HepG2 (cell line): ENCODE results near the gene MYO7B. TPM values are rescaled to one million over a fixed set of nuclear protein-coding genes. Genes with fewer than 3 reads are reported as not detected.

Experiments used
- ATAC-seq: fragments of 200-7000 bp; cut with Tn5 transposase; 3 replicates; pipeline ENCODE4 v1.9.1; 2020; ENCODE audit warnings: mild to moderate bottlenecking, moderate library complexity
- BruUV-seq: library from RNA; stranded (reverse); fragments of 400-500 nt; replicated peaks from 2 replicates; lab custom pipeline; 2021; lab: Mats Ljungman, UMichigan
- CTCF ChIA-PET: fragments of 300-600 bp; formaldehyde crosslinking; extraction: SDS; loops from one replicate; lab custom pipeline; 2021; ENCODE audit warnings: low total read pairs, inconsistent platforms, low intra/inter-chr PET ratio; lab: Yijun Ruan, JAX
- POLR2A ChIA-PET: fragments of 350-600 bp; sonication (Branson Sonifier 250); formaldehyde crosslinking; loops from one replicate; lab custom pipeline; 2020; ENCODE audit warnings: antibody characterized with exemption, inconsistent platforms; lab: Yijun Ruan, JAX
- DNase-seq: peaks from one replicate; pipeline ENCODE4 v3.0.0-alpha.2; 2015; ENCODE audit warnings: low spot score
- FAIRE-seq: peaks from 3 replicates; lab custom pipeline; 2011; peaks lifted over from hg19 to GRCh38; lab: Jason Lieb, UNC
- H2AFZ ChIP-seq: one replicate; pipeline ENCODE4 v1.6.1; 2011; ENCODE audit warnings: low read length, inconsistent platforms
- H3K27ac ChIP-seq: fragments of 300-600 bp; 3 replicates; pipeline ENCODE4 v1.8.0; 2011; ENCODE audit warnings: mixed run types, mild to moderate bottlenecking, mixed read lengths, low read length, inconsistent platforms; ENCODE audit not compliant: insufficient read depth; ENCODE audit errors: extremely low read length
- H3K27me3 ChIP-seq, 2 experiments: fragments of 200-600 bp in 1 of 2; 2 replicates in 1 of 2; 3 replicates in 1 of 2; pipeline versions ENCODE4 v1.6.0 to v1.8.0; 2011; ENCODE audit warnings: low read length in 2 of 2, mild to moderate bottlenecking in 2 of 2, moderate library complexity in 2 of 2, inconsistent platforms in 1 of 2; ENCODE audit not compliant: insufficient read depth in 2 of 2, control insufficient read depth in 1 of 2
- H3K36me3 ChIP-seq, 2 experiments: fragments of 200-600 bp in 1 of 2; replicated peaks in 1 of 2; 2 replicates in 1 of 2; 3 replicates in 1 of 2; pipeline versions ENCODE4 v1.5.1 to v1.8.0; 2011; ENCODE audit warnings: low read length in 2 of 2, inconsistent platforms in 1 of 2; ENCODE audit not compliant: insufficient read depth in 2 of 2, control insufficient read depth in 1 of 2
- H3K4me1 ChIP-seq: 2 replicates; pipeline ENCODE4 v1.5.1; 2012; ENCODE audit warnings: low read length, inconsistent platforms; ENCODE audit not compliant: insufficient read depth
- H3K4me2 ChIP-seq: 2 replicates; pipeline ENCODE4 v1.6.0; 2011; ENCODE audit warnings: low read depth, low read length, inconsistent platforms
- H3K4me3 ChIP-seq, 3 experiments: fragments of 200-600 bp in 1 of 3; sonication (generic), shearing (Covaris generic) in 1 of 3; replicated peaks in 1 of 3; 2 replicates each; pipeline ENCODE4 v1.5.1; 2011 to 2016; ENCODE audit warnings: low read length in 3 of 3, inconsistent platforms in 2 of 3, low read depth in 2 of 3, mild to moderate bottlenecking in 2 of 3, control low read depth in 1 of 3, mixed read lengths in 1 of 3; ENCODE audit not compliant: insufficient read depth in 1 of 3
- H3K79me2 ChIP-seq: one replicate; pipeline ENCODE4 v1.6.1; 2011; ENCODE audit warnings: low read length, inconsistent platforms; ENCODE audit not compliant: insufficient read depth
- H3K9ac ChIP-seq: 2 replicates; pipeline ENCODE4 v1.6.0; 2011; ENCODE audit warnings: mild to moderate bottlenecking, low read depth, low read length, inconsistent platforms; ENCODE audit not compliant: insufficient read depth
- H3K9me3 ChIP-seq: 2 replicates; pipeline ENCODE4 v1.5.1; 2012; ENCODE audit warnings: mild to moderate bottlenecking, low read length
- H4K20me1 ChIP-seq: 2 replicates; pipeline ENCODE4 v1.6.0; 2011; ENCODE audit warnings: inconsistent platforms, mild to moderate bottlenecking, low read length, moderate library complexity; ENCODE audit not compliant: insufficient read depth
- CSRNP1 ChIP-seq: sonication (generic); formaldehyde crosslinking; IDR thresholded peaks from 2 replicates; pipeline ENCODE4 v1.8.1; 2023; ENCODE audit warnings: mild to moderate bottlenecking, missing genetic modification reagents
- EED ChIP-seq: sonication (generic); formaldehyde crosslinking; IDR thresholded peaks from 2 replicates; pipeline ENCODE4 v1.5.0; 2020; ENCODE audit warnings: mild to moderate bottlenecking, missing genetic modification reagents
- FLYWCH1 ChIP-seq: sonication (generic); formaldehyde crosslinking; IDR thresholded peaks from 2 replicates; pipeline ENCODE4 v1.8.1; 2023; ENCODE audit warnings: mild to moderate bottlenecking, missing genetic modification reagents
- GABPB1 ChIP-seq: IDR thresholded peaks from 2 replicates; pipeline ENCODE4 v1.6.1; 2016; ENCODE audit warnings: mild to moderate bottlenecking, missing genetic modification reagents, moderate library complexity, missing compliant biosample characterization
- NR0B2 ChIP-seq: sonication (generic); formaldehyde crosslinking; IDR thresholded peaks from 2 replicates; pipeline ENCODE4 v1.4.0; 2020; ENCODE audit warnings: mild to moderate bottlenecking, missing genetic modification reagents
- PCBP2 ChIP-seq: fragments of 200-400 bp; formaldehyde crosslinking; optimal IDR thresholded peaks from 2 replicates; pipeline ENCODE3; 2018; ENCODE audit warnings: low read length, low read depth; ENCODE audit not compliant: poor library complexity, severe bottlenecking
- POGZ ChIP-seq: sonication (generic); formaldehyde crosslinking; IDR thresholded peaks from 2 replicates; pipeline ENCODE4 v1.4.0; 2020; ENCODE audit warnings: mild to moderate bottlenecking, missing genetic modification reagents
- REL ChIP-seq: sonication (generic); formaldehyde crosslinking; conservative IDR thresholded peaks from 2 replicates; pipeline ENCODE4 v1.8.0; 2022; ENCODE audit warnings: mild to moderate bottlenecking, missing genetic modification reagents, moderate library complexity
- ZFY ChIP-seq: sonication (generic); formaldehyde crosslinking; IDR thresholded peaks from 2 replicates; pipeline ENCODE4 v1.4.0; 2020; ENCODE audit warnings: missing genetic modification reagents
- ZNF33A ChIP-seq: sonication (generic); formaldehyde crosslinking; IDR thresholded peaks from 2 replicates; pipeline ENCODE4 v1.5.1; 2020; ENCODE audit warnings: missing genetic modification reagents, mild to moderate bottlenecking, moderate library complexity, borderline replicate concordance
- ZNF558 ChIP-seq: sonication (generic); formaldehyde crosslinking; IDR thresholded peaks from 2 replicates; pipeline ENCODE4 v1.9.0; 2022; ENCODE audit warnings: mild to moderate bottlenecking, missing genetic modification reagents, borderline replicate concordance
- ZNF598 ChIP-seq: sonication (generic); formaldehyde crosslinking; IDR thresholded peaks from 2 replicates; pipeline ENCODE4 v1.5.1; 2020; ENCODE audit warnings: mild to moderate bottlenecking, missing genetic modification reagents, borderline replicate concordance
- ZNF619 ChIP-seq: sonication (generic); formaldehyde crosslinking; IDR thresholded peaks from 2 replicates; pipeline ENCODE4 v1.4.0; 2020; ENCODE audit warnings: mild to moderate bottlenecking, missing genetic modification reagents
- ZNF724P ChIP-seq: sonication (generic); formaldehyde crosslinking; IDR thresholded peaks from 2 replicates; pipeline ENCODE4 v1.8.0; 2022; ENCODE audit warnings: missing genetic modification reagents, borderline replicate concordance
- ZNF737 ChIP-seq: sonication (generic); formaldehyde crosslinking; IDR thresholded peaks from 2 replicates; pipeline ENCODE4 v1.5.0; 2020; ENCODE audit warnings: missing genetic modification reagents, mild to moderate bottlenecking, borderline replicate concordance
- ZNF775 ChIP-seq: sonication (generic); formaldehyde crosslinking; IDR thresholded peaks from 2 replicates; pipeline ENCODE4 v1.4.0; 2020; ENCODE audit warnings: missing genetic modification reagents, mild to moderate bottlenecking, moderate library complexity, borderline replicate concordance
- ZNF878 ChIP-seq: sonication (generic); formaldehyde crosslinking; IDR thresholded peaks from 2 replicates; pipeline ENCODE4 v1.8.1; 2023; ENCODE audit warnings: mild to moderate bottlenecking, missing genetic modification reagents, moderate library complexity
- ZSCAN21 ChIP-seq: sonication (generic); formaldehyde crosslinking; IDR thresholded peaks from 2 replicates; pipeline ENCODE4 v1.8.0; 2022; ENCODE audit warnings: mild to moderate bottlenecking, missing genetic modification reagents, moderate library complexity, borderline replicate concordance
- WGBS: methylation state at CpG from one replicate; pipeline ENCODE4 v1.1.6; 2017; ENCODE audit warnings: low lambda C conversion rate; 5-methylcytosine and 5-hydroxymethylcytosine counted together
- in situ Hi-C: cut with HindIII; loops from 2 replicates; pipeline ENCODE4 v1.10.0; 2017; ENCODE audit warnings: low pct_unique_long_range_greater_than_20kb; ENCODE audit not compliant: extremely low pct_ligation_motif_present
- intact Hi-C: fragments of 100-400 bp; cut with micrococcal nuclease; formaldehyde crosslinking; loops from one replicate; pipeline ENCODE4 v1.10.0; 2022; ENCODE audit not compliant: unreplicated experiment
- polyA plus RNA-seq, 8 experiments: library from polyadenylated mRNA; depleted of rRNA in 3 of 8; stranded (reverse) in 7 of 8; unstranded in 1 of 8; fragments of >200 nt; fragmentation: Illumina TruSeq in 4 of 8; extraction: Trizol in 4 of 8; gene quantifications; 2 replicates each; pipeline versions ENCODE4 v1.2.1 to v1.2.3, GENCODE V29; 2011 to 2016; ENCODE audit warnings: low read depth in 4 of 8, missing spikeins in 1 of 8, mixed read lengths in 1 of 8; ENCODE audit not compliant: insufficient read depth in 1 of 8
- total RNA-seq, 5 experiments: library from RNA; depleted of rRNA; stranded (reverse); fragments of >200 nt; fragmentation: Illumina TruSeq; extraction: Trizol; gene quantifications; 2 replicates each; pipeline ENCODE4 v1.2.3, GENCODE V29; 2016; ENCODE audit warnings: low read depth in 1 of 5

Gene MYO7B
- total and polyA plus RNA-seq, 2 of the 13 experiments (the other 11 are each of a cell fraction or from before 2014, with no cell fraction given): not detected

- WGBS: 83% methylated on average over 29 of the region's 29 CpGs
- in situ Hi-C loops: no loop called here
Observed at GRCh38 chr2:127651381-127651809, 115.9 kb downstream of the MYO7B start.

GRCh38 chr2:127651971-127652550, 116.6 kb downstream of the MYO7B start:
- intact Hi-C loops (no loop called here), in situ Hi-C loops (no loop called here)
- Histone ChIP-seq H3K36me3 (no peaks in the 10 kb centered on the region), H3K4me2 (peak overlapping the region; percentile 68), H3K4me3 (peak overlapping the region in 2 of 3 experiments; percentile 12 to 58; a peak in 2 of 6 replicates), H3K79me2 (no peaks in the 10 kb centered on the region), H3K9me3 (no peaks in the 10 kb centered on the region), H3K27ac (no peak overlapping the region), H3K9ac (peak overlapping the region; percentile 48), H3K4me1 (peaks cover 38% of the 10 kb centered on the region), H2AFZ (no peak overlapping the region), H4K20me1 (no peaks in the 10 kb centered on the region), H3K27me3 (peaks cover 6 to 71% of the 10 kb centered on the region in 2 experiments)
- no TSS peak for BruUV-seq
- 19% methylated on average over 14 of the region's 14 CpGs for WGBS
- CTCF ChIA-PET: no interaction called here
- DNase-seq (no peak), ATAC-seq (peak; percentile 43), FAIRE-seq (no peak)
- POLR2A ChIA-PET: no interaction called here
- TF ChIP-seq CSRNP1 (CRISPR knock-in tag) (0 out of 2 replicates have a peak, but pooled peaks have one; percentile 62), ZNF878 (CRISPR knock-in tag) (no peak), POGZ (CRISPR knock-in tag) (peak; percentile 73), ZNF619 (CRISPR knock-in tag) (0 out of 2 replicates have a peak, but pooled peaks have one; percentile 42), NR0B2 (0 out of 2 replicates have a peak, but pooled peaks have one; percentile 45), ZNF558 (0 out of 2 replicates have a peak, but pooled peaks have one; percentile 51), ZNF737 (CRISPR knock-in tag) (no peak), ZFY (CRISPR knock-in tag) (0 out of 2 replicates have a peak, but pooled peaks have one; percentile 18), ZSCAN21 (CRISPR knock-in tag) (0 out of 2 replicates have a peak, but pooled peaks have one; percentile 25), GABPB1 (peak; percentile 10; the same call in 1 of the 2 replicates), ZNF775 (CRISPR knock-in tag) (no peak), FLYWCH1 (no peak), PCBP2 (no peak), ZNF598 (CRISPR knock-in tag) (0 out of 2 replicates have a peak, but pooled peaks have one; percentile 76)

More at GRCh38 chr2:127651381-127651809, 115.9 kb downstream of the MYO7B start:
- no peak for ATAC-seq
- Histone ChIP-seq H3K4me3 (peak overlapping the region in 1 of 3 experiments; percentile 58; a peak in 1 of 6 replicates), H3K4me1 (peaks cover 45% of the 10 kb centered on the region), H3K36me3 (no peaks in the 10 kb centered on the region), H3K4me2 (peak overlapping the region; percentile 68), H2AFZ (no peak overlapping the region), H3K9me3 (no peaks in the 10 kb centered on the region), H3K27me3 (peaks cover 6 to 74% of the 10 kb centered on the region in 2 experiments), H4K20me1 (no peaks in the 10 kb centered on the region), H3K79me2 (no peaks in the 10 kb centered on the region), H3K27ac (no peak overlapping the region), H3K9ac (no peak overlapping the region)
- POLR2A ChIA-PET: no interaction called here
- CTCF ChIA-PET: no interaction called here
- no peak for DNase-seq
- FAIRE-seq: no peak
- no TSS peak for BruUV-seq
- intact Hi-C loops: no loop called here
- 0 out of 2 replicates have a peak, but pooled peaks have one; percentile 63 for TF ChIP-seq REL (CRISPR knock-in tag)
- TF ChIP-seq ZNF724P (CRISPR knock-in tag): 0 out of 2 replicates have a peak, but pooled peaks have one; percentile 30
- no peak for TF ChIP-seq ZNF33A (CRISPR knock-in tag)
- TF ChIP-seq EED (CRISPR knock-in tag): peak; percentile 24; the same call in 1 of the 2 replicates
